HFFc6 (cell line): ENCODE results near the gene RNF34. TPM values are rescaled to one million over a fixed set of nuclear protein-coding genes. Genes with fewer than 3 reads are reported as not detected.
"Not testable (repeated sequence)": the region's sequence is repeated elsewhere in the genome, so short reads cannot be mapped to it uniquely, and the experiment has no call there.

Experiments
- DNase-seq: peaks from one replicate; pipeline ENCODE4 v3.0.0-alpha.2; 2018
- H3K27ac Mint-ChIP-seq: 2 replicates; pipeline ENCODE4 v1.8.0; 2020; ENCODE audit warnings: mild to moderate bottlenecking, mixed read lengths
- H3K27me3 Mint-ChIP-seq: 2 replicates; pipeline ENCODE4 v1.8.0; 2021; ENCODE audit warnings: mild to moderate bottlenecking, moderate library complexity, mixed read lengths; ENCODE audit not compliant: insufficient read depth
- H3K36me3 Mint-ChIP-seq: 2 replicates; pipeline ENCODE4 v1.8.0; 2021; ENCODE audit warnings: low read depth, mixed read lengths
- H3K4me1 Mint-ChIP-seq: 2 replicates; pipeline ENCODE4 v1.8.0; 2020; ENCODE audit warnings: low read depth, mixed read lengths
- H3K4me3 Mint-ChIP-seq: 2 replicates; pipeline ENCODE4 v1.8.0; 2020; ENCODE audit warnings: mild to moderate bottlenecking, moderate library complexity, mixed read lengths
- H3K9me3 Mint-ChIP-seq: 2 replicates; pipeline ENCODE4 v1.8.0; 2020; ENCODE audit warnings: mild to moderate bottlenecking, mixed read lengths
- CTCF ChIP-seq: fragments of 200-600 bp; sonication (generic); IDR thresholded peaks from 2 replicates; pipeline ENCODE4 v1.5.0; 2021; ENCODE audit warnings: antibody characterized with exemption, mild to moderate bottlenecking
- total RNA-seq, 6 experiments: library from RNA; stranded (reverse); fragmentation: NEBNext Ultra II Directional; extraction: Animal tissue kit (Norgen Biotek cat#: 25700); gene quantifications; 2 replicates in 1 of 6; 3 replicates in 5 of 6; pipeline ENCODE4 v1.2.3, GENCODE V29; 2021

Gene RNF34
- total RNA-seq, 6 experiments from 2014 or later: 33.1 to 41.6 (median 39.0) TPM

GRCh38 chr12:121371404-121371803, 28.5 kb upstream of the RNF34 start:
- Mint-ChIP-seq H3K36me3 (peaks cover 7% of the 10 kb centered on the region; the same call in 1 of the 2 replicates), H3K4me1 (peaks cover under 1% of the 10 kb centered on the region), H3K9me3 (peaks cover 8% of the 10 kb centered on the region; the same call in 1 of the 2 replicates), H3K27ac (no peak overlapping the region), H3K27me3 (peaks cover under 1% of the 10 kb centered on the region; the same call in 1 of the 2 replicates), H3K4me3 (no peak overlapping the region)
- no peak for TF ChIP-seq CTCF
- no peak for DNase-seq

DNA sequence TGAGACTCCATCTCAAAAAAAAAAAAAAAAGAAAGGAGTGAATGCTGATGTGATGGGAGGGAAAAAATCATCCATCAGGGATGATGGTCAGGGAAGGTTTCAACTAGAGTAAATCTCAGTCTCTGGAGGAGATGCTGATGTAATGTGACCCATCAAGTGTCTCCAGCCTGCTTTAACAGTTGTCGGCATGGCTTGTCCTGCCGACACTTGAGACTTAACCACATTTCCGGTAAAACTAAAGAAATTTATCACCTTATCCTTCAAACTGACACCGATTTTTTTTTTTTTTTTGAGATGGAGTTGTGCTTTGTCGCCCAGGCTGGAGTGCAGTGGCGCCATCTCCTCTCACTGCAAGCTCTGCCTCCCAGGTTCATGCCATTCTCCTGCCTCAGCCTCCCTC, 26.2 kb upstream of the RNF34 start:
- no peak for DNase-seq
- no peak overlapping the region for H3K4me3 Mint-ChIP-seq
- H3K36me3 Mint-ChIP-seq: peaks cover 7% of the 10 kb centered on the region; the same call in 1 of the 2 replicates
- TF ChIP-seq CTCF: no peak
- no peaks in the 10 kb centered on the region for H3K4me1 Mint-ChIP-seq
- peaks cover 2% of the 10 kb centered on the region; the same call in 1 of the 2 replicates for H3K27me3 Mint-ChIP-seq
- no peak overlapping the region for H3K27ac Mint-ChIP-seq
- H3K9me3 Mint-ChIP-seq: peaks cover 8% of the 10 kb centered on the region; the same call in 1 of the 2 replicates

DNA sequence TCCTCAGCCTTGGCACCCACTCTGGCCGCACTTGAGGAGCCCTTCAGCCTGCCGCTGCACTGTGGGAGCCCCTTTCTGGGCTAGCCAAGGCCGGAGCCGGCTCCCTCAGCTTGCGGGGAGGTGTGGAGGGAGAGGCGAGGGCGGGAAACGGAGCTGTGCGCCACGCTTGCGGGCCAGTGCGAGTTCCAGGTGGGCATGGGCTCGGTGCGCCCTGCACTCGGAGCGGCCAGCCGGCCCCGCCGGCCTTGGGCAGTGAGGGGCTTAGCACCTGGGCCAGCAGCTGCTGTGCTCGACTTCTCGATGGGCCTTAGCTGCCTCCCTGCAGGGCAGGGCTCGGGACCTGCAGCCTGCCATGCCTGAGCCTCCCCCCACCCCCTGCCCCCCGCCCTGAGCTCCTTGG, 25.6 kb upstream of the RNF34 start:
- not testable (repeated sequence) for DNase-seq, H3K27me3 Mint-ChIP-seq, H3K4me3 Mint-ChIP-seq, H3K36me3 Mint-ChIP-seq, H3K27ac Mint-ChIP-seq, H3K9me3 Mint-ChIP-seq, H3K4me1 Mint-ChIP-seq

DNA sequence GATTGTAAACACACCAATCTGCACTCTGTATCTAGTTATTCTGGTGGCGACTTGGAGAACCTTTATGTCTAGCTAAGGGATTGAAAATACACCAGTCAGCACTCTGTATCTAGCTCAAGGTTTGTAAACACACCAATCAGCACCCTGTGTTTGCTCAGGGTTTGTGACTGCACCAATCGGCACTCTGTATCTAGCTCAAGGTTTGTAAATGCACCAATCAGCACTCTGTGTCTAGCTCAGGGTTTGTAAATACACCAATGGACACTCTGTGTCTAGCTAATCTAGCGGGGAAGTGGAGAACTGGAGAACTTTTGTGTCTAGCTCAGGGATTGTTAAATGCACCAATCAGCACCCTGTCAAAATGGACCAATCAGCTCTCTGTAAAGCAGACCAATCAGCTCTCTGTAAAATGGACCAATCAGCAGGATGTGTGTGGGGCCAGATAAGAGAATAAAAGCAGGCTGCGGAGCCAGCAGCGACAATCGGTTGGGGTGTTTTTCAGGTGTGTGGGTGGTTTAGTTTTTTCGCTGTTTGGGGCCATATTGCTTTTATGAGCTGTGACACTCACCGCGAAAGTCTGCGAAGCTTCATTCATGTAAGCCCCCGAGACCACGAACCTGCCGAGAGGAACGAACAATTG, 24.9 kb upstream of the RNF34 start:
- not testable (repeated sequence) for H3K4me3 Mint-ChIP-seq, H3K9me3 Mint-ChIP-seq, DNase-seq

DNA sequence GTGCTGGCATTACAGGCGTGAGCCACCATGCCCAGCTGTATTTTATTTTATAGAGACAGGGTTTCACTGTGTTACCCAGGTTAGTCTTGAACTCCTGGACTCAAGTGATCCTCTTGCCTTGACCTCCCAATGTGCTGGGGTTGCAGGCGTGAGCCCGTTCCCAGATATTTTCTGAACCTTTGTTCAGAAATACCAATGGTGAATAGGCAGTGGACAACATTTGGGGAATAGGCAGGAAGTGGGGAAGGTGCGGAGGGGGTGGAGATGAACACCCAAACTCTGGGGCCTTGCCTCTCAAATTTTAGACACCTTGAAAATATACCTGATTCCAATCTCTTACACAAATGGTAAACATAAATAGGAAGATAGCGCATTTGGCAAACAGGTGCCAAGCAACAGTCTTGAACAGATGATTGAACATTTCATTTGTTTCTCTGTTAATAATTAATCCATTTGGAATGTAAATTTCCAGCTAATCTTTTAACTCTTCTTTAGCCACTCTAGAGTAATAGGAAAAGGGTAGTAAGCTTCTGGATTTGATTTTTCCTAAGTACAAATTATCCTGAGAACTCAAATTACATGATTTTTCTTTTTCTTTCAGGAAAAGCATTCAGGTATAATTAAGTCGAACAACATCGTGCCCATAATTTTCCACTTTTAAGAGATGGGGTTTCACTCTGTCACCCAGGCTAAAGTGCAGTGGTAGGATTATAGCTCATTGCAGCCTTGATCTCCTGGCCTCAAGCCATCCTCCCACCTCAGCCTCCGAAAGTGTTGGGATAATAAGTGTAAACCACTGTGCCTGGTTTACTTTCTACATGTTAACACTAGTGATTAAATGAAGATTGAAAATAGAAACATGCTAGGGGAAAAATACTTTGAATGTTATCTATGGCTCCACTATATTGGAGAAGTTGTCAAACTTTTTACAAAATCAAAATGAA, 22.9 kb upstream of the RNF34 start:
- H3K4me1 Mint-ChIP-seq: no peaks in the 10 kb centered on the region
- peaks cover 3% of the 10 kb centered on the region; the same call in 1 of the 2 replicates for H3K27me3 Mint-ChIP-seq
- no peak overlapping the region for H3K4me3 Mint-ChIP-seq
- H3K36me3 Mint-ChIP-seq: peaks cover 7% of the 10 kb centered on the region; the same call in 1 of the 2 replicates
- DNase-seq: no peak
- H3K27ac Mint-ChIP-seq: no peak overlapping the region
- TF ChIP-seq CTCF: no peak
- H3K9me3 Mint-ChIP-seq: peaks cover 8% of the 10 kb centered on the region; the same call in 1 of the 2 replicates

More for the DNA sequence above, 24.9 kb upstream of the RNF34 start:
- H3K27ac Mint-ChIP-seq, H3K36me3 Mint-ChIP-seq, H3K27me3 Mint-ChIP-seq, H3K4me1 Mint-ChIP-seq: not testable (repeated sequence)

GRCh38 chr12:121378736-121379135, 21.2 kb upstream of the RNF34 start:
- Mint-ChIP-seq H3K27ac (no peak overlapping the region), H3K27me3 (peaks cover 4% of the 10 kb centered on the region; the same call in 1 of the 2 replicates), H3K4me1 (no peaks in the 10 kb centered on the region), H3K9me3 (peaks cover 8% of the 10 kb centered on the region; the same call in 1 of the 2 replicates), H3K4me3 (no peak overlapping the region), H3K36me3 (peaks cover 7% of the 10 kb centered on the region; the same call in 1 of the 2 replicates)
- no peak for TF ChIP-seq CTCF
- no peak for DNase-seq
